Measurements from ENCODE around the gene CFLAR.

GRCh38 chr2:201126308-201127151, 10.6 kb downstream of the CFLAR start:
- TF ChIP-seq ZNF747 (tag by site-specific recombination; IDR thresholded peaks at IDR 0.05): no peak
- TF ChIP-seq KLF1 (tag by site-specific recombination; IDR thresholded peaks at IDR 0.05): no peak
- TF ChIP-seq ZNF510 (tag by site-specific recombination; IDR thresholded peaks at IDR 0.05; ENCODE audit: insufficient replicate concordance): no peak
- TF ChIP-seq CTCF (tag by site-specific recombination; IDR thresholded peaks at IDR 0.05): no peak
- TF ChIP-seq, protein P1, sequence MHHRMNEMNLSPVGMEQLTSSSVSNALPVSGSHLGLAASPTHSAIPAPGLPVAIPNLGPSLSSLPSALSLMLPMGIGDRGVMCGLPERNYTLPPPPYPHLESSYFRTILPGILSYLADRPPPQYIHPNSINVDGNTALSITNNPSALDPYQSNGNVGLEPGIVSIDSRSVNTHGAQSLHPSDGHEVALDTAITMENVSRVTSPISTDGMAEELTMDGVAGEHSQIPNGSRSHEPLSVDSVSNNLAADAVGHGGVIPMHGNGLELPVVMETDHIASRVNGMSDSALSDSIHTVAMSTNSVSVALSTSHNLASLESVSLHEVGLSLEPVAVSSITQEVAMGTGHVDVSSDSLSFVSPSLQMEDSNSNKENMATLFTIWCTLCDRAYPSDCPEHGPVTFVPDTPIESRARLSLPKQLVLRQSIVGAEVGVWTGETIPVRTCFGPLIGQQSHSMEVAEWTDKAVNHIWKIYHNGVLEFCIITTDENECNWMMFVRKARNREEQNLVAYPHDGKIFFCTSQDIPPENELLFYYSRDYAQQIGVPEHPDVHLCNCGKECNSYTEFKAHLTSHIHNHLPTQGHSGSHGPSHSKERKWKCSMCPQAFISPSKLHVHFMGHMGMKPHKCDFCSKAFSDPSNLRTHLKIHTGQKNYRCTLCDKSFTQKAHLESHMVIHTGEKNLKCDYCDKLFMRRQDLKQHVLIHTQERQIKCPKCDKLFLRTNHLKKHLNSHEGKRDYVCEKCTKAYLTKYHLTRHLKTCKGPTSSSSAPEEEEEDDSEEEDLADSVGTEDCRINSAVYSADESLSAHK (tag by site-specific recombination; IDR thresholded peaks at IDR 0.05): no peak
- TF ChIP-seq SP2 (tag by site-specific recombination; IDR thresholded peaks at IDR 0.05): no peak
- no peak for TF ChIP-seq ZNF174 (tag by site-specific recombination; IDR thresholded peaks at IDR 0.05)
- TF ChIP-seq ZNF629 (tag by site-specific recombination; IDR thresholded peaks at IDR 0.05): no peak
- TF ChIP-seq ZBTB21 (tag by site-specific recombination; IDR thresholded peaks at IDR 0.05): no peak

Measured in HEK293 (cell line).